NK-92 (cell line): ENCODE data around the gene SPN.
"Not testable (repeated sequence)": the region's sequence is repeated elsewhere in the genome, so short reads cannot be mapped to it uniquely, and the experiment has no call there.

ENCODE experiments used
- DNase-seq: peaks from one replicate; lab custom pipeline; 2025; ENCODE audit not compliant: unreplicated experiment; lab: John Stamatoyannopoulos, UW

Gene SPN

DNA sequence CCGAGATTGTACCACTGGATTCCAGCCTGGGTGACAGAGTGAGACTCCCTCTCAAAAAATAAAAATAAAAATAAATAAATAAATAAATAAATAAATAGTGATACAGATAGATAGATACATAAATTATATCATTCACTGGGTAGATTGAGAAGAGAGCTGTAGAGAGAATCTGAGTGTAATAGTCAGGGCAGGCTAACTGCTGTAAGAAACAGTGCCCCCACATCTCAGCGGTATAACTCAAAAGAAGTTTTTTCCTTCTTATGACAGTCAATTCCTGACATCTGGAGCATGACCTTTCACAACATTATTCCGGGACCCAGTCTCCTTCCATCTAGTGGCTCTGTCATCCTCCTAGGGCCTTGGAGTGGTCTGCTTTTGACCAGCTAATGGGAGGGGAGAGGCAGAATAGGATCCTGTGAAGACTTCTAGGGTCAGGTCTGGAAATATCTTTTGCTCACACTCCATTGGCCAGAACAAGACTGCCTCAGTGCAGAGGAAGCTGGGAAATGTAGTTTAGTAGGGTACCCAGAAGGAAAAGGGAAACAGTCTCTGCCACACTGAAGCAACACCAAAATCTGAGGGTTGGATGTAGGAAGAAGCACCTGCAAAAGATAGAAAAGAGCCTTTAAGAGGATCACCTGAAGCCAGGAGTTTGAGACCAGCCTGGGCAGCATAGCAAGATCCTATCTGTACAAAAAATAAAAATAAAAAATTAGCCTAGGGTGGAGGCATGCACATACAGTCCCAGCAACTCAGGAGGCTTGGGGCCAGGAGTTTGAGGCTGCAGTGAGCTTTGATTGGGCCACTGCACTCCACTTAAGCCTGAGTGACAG, 13.0 kb downstream of the SPN start:
- DNase-seq, result no peak

DNA sequence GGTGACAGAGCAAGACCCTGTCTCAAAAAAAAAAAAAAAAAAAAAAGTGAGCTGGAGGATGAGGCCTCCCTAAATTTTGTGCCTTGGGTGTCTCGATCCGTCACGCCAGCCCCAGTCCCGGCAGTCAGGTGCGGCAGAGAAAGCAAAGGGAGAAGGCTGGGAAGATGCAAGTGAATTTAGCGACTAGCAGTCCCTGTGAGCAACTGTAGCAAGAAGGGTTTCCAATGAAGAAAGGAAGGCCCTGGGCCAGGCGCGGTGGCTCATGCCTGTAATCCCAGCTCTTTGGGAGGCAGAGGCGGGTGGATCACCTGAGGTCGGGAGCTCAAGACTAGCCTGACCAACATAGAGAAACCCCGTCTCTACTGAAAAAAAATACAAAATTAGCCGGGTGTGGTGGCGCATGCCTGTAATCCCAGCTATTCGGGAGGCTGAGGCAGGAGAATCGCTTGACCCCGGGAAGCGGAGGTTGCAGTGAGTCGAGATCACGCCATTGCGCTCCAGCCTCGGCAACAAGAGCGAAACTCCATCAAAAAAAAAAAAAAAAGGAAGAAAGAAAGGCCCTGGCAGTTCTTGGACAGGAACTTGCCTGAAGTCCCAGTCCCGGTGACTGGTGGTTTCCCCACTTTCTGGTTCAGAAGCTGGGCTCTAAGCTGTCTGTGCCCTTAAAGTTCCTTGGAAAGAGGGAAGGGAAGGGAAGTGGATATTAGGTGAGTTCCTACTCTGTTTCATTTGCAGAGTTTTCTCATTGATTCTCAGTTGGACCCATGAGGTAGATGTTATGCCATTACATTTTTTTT, 14.1 kb downstream of the SPN start:
- DNase-seq, result no peak

- DNase-seq, result no peak
These were observed 15.7 kb downstream of the SPN start, which contains the start of gene QPRT for GRCh38 chr16:29678691-29679267. Gene QPRT, plus strand, starts transcription at chr16:29679180. Its CDS starts 18 bp downstream, at chr16:29679198.

- no peak for DNase-seq
These were observed 17.1 kb downstream of the SPN start for GRCh38 chr16:29680180-29680598.

- DNase-seq, result no peak
These were observed 20.6 kb downstream of the SPN start for GRCh38 chr16:29683543-29684090.

DNA sequence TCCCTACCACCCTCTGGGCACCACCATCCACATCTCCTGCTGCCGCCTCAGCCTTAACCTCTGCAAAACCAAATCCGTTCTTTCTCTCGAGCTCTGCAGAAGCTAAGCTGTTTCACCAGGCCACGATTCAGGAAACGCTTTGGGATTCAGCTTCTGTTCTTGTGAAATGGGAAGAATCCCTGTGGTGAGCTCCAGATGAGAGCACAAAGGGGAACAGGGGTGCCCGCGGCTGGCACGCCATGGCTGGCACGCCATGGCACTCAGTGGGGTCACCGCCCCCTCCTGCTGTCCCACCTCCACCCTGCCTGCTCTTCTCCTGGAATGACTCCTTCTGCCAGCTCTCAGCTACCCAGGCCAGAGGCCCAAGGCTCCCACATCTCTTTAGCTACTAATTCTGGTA, 21.6 kb downstream of the SPN start:
- DNase-seq, result no peak

DNA sequence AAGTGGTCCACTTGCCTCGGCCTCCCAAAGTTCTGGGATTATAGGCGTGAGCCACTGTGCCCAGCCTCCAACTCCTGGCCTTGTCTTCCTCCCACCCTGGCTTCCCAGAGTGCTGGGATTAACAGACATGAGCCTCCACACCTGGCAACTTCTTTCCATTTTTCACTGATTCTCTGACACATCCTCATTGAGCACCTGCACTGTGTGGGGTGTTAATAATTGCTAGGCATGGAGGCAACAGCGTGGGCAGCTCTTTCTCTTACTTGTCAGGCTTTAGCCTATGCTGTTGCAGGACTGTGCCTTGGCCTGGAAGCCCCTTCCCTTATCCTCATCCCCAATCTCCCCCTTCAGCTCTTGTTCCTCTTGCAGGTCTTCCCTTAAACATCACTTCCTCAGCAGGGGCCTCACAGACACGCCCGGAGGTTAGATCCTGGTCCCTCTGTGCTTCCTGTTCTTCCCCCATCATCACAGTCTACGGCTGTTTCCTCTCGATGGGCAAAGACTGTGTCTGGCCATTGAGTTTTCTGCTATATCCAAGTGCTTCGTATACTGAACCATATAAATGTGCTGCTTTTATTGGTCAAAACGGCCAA, 23.8 kb downstream of the SPN start:
- DNase-seq, result no peak

- DNase-seq, result no peak
These were observed 24.7 kb downstream of the SPN start for GRCh38 chr16:29687755-29688154.

DNA sequence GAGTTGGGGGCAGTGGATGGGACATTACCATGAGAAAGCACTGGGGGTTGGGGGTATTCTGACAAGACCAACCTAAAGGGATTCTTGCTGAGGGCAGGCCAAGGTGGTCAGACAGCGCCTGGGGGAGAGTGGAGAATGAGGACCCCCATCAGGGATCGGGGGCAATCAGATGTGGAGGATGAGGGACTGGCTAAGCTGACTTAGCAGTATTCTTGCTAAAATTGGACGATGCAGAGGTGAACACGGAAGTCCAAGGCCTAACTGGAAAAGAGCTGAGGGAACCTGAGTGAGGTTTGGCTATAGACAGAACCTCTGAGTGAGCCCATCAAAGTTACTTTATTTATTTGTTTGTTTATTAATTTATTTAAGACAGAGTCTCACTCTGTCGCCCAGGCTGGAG, 25.1 kb downstream of the SPN start:
- DNase-seq, result no peak

DNA sequence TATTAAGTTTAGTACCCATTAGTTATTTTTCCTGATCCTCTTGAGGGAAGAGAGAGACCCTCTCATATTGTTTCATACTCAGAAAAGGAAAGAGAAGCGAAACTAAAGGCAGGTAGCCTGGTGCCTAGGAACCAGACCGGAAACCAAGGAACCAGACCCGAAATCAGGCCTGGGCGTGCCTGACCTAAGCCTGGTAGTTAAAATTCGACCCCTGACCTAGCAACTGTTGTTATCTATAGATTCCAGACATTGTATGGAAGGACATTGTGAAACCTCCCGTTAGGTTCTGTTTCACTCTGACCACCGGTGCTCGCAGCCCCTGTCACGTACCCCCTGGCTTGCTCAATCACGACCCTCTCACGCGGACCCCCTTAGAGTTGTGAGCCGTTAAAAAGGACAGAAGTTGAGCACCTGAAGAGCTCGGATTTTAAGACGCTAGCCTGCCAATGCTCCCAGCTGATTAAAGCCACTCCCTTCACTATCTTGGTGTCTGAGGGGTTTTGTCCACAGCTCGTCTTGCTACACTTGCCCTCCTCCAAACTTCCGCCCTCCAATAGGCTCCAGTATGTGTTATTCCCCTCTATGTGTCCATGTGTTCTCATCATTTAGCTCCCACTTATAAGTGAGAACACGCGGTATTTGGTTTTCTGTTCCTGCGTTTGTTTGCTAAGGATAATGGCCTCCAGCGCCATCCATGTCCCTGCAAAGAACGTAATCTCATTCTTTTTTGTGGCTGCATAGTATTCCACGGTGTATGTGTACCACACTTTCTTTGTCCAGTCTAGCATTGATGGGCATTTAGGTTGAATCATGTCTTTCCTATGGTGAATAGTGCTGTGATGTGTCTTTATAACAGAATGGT, 26.7 kb downstream of the SPN start:
- not testable (repeated sequence) for DNase-seq

- not testable (repeated sequence) for DNase-seq
These were observed 29.6 kb downstream of the SPN start for GRCh38 chr16:29692606-29693005.

DNA sequence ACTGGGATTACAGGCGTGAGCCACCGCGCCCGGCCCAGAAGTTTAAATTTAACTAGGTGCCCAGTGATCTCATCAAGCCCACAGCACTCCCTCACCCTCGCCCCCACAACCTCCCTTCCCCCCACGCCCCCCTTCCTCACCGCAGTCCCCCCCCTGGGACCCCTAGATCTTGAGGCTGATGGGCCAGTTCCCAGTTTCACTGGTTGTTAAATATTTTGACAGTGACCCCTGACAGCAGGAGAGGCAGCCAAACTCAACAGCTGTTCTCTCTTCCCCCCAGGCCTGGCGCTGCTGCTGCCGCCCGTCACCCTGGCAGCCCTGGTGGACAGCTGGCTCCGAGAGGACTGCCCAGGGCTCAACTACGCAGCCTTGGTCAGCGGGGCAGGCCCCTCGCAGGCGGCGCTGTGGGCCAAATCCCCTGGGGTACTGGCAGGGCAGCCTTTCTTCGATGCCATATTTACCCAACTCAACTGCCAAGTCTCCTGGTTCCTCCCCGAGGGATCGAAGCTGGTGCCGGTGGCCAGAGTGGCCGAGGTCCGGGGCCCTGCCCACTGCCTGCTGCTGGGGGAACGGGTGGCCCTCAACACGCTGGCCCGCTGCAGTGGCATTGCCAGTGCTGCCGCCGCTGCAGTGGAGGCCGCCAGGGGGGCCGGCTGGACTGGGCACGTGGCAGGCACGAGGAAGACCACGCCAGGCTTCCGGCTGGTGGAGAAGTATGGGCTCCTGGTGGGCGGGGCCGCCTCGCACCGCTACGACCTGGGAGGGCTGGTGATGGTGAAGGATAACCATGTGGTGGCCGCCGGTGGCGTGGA, 31.5 kb downstream of the SPN start:
- DNase-seq, result no peak

GRCh38 chr16:29695675-29696074, 32.6 kb downstream of the SPN start:
- DNase-seq, result not testable (repeated sequence)

DNA sequence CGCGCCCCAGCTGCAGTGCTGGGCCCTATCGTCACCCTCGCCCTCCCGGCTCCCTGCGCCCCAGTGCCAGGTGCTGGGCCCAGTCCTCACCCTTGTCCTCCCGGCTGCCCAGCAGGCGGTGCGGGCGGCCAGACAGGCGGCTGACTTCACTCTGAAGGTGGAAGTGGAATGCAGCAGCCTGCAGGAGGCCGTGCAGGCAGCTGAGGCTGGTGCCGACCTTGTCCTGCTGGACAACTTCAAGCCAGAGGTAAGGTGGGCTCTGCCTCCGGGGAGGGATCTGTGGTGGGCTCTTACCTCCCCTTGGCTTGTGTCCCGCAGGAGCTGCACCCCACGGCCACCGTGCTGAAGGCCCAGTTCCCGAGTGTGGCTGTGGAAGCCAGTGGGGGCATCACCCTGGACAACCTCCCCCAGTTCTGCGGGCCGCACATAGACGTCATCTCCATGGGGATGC, 33.9 kb downstream of the SPN start:
- no peak for DNase-seq

GRCh38 chr16:29697391-29697790, 34.3 kb downstream of the SPN start:
- DNase-seq, result no peak

- DNase-seq, result no peak
These were observed 35.0 kb downstream of the SPN start for GRCh38 chr16:29698042-29698441.

DNA sequence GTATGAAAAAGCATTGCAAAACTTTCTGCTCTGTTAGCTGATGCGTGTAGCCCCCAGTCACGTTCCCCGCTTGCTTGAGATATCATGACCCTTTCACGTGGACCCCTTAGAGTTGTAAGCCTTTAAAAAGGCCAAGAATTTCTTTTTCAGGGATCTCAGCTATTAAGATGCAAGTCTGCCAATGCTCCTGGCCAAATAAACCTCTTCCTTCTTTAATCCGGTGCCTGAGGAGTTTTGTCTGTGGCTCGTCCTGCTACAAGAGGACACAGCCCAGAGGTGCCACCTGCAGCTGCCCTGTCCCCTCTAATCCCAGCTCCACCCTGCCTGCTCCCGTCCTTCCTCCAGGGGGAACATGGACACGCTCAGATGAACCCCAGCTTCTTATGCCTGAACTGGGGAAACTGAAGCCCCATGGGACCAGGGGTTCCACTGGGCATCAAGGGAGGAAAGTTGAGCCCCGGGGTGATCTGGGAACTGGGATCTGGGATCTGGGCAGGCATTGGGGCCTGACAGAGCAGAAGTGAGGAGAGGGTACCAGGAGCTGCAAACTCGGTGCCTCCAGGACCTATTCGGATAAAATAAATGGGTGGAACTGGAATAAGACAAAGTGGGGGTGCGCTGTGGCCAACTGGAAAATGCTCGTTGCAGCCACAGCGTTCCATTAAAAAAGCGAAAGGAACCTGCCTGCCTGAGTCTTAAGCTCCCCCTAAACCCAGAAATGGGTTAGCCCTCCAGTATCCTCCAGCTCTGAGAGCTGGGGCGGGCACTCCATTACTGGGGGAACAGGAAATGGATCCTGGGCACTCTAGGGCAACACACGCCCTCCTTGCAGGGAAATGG, 35.7 kb downstream of the SPN start:
- no peak for DNase-seq
